NCI-H1436 (cell line): ENCODE results near the gene ARMC7.

Experiments used
- DNase-seq: peaks from one replicate; lab custom pipeline; 2025; lab: John Stamatoyannopoulos, UW

The ARMC7 gene

DNA sequence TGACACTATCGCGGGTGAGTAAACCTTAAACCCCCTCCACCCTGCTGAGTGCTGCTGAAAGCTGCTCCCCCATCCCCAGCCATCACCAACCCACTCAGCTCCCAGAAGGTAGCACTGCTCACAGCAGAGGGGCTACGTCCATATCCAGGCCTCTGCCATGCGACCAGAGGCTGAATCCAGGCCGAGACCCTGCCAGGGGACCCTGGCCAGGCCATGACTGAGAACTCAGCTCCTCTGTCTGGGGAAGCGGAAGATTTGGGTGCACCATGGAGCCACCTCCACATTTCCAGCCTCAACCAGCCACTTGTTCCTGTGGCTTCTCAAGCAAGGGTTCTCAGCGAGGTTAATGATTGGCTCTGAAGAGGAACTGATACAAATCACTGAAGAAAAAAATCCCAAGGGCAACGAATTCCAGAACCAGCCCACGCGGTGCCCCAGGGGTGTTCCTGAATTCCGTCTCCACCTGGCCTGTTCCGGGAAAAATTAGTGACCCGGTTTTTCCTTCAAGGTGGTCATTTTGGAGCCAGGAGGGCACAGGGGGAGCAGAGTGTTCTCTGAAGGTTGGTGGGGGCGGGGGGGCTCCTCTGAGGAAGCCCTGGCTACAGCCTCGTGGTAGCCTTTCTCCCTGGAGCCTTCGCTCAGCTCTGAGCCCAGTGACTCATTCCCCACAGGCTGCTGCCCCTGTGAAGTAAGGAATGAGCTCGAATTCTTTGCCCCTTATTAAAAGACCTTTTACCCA, 31.3 kb upstream of the ARMC7 start:
- DNase-seq = no peak

DNA sequence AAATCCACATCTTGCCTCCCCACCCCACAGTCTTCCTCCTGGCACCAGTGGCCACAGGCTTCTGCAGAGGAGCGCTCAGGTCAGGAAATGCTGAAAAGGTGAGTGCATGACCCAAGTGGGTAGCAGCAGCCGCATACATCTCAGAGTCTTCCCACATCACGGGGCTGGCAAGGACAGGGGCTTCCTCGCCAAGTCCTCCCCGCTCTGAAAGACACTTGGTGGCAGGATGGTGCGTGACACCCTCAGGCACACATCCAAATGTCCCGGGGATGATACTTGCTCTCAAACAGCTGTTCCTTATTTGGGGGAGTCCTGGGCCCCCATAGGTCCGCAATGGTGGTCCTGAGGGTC, 30.8 kb upstream of the ARMC7 start:
- no peak for DNase-seq

GRCh38 chr17:75081611-75082540, 27.9 kb upstream of the ARMC7 start:
- no peak for DNase-seq

DNA sequence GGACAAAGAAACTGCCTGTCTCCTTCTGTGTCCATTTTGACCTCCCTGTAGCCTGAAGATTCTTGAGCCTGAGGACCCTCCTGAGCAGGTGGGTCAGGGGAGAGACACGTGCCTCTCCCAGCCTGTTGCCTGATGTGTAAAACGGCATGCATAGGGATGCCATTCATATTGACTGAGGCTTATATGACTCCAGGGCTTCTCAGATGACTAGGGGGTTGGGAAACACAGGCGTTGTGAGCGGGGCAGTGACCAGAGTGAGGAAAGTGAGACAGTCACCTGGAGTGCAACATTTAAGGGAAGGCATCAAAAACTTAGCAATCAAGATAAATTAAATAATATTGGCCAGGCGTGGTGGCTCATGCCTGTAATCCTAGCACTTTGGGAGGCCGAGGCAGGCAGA, 27.1 kb upstream of the ARMC7 start:
- no peak for DNase-seq

- no peak for DNase-seq
Measured at GRCh38 chr17:75084039-75084660, 25.6 kb upstream of the ARMC7 start.

DNA sequence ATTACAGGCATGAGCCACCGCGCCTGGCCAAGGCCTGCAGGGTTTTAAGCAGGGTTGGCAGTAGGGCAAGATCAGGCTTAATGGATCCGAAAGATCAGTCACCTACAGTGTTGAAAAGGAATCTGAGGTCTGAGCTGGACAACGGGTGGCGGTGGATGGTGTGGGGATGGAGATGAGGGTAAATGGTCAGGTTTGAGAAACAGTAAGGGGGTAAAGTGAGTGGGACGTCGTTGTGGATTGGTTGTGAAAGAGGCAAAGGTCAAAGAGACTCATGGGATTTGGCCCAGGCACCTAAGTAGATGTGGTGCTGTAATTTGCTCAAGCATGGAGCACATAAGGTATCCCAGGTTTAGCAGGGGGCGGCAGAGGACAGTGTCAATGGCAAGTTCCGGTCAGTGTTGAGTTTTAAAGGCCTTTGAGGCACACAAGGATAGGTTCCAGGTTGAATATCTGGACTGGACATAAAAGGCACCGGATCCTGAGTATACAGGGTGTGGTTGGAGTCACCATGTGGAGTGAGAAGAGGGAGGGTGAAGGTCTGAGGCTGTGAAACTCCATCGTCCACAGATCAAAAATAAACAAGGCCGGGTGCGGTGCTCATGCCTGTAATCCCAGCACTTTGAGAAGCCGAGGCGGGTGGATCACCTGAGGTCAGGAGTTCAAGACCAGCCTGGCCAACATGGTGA, 23.1 kb upstream of the ARMC7 start:
- DNase-seq = no peak

GRCh38 chr17:75087182-75087557, 22.6 kb upstream of the ARMC7 start:
- no peak for DNase-seq

DNA sequence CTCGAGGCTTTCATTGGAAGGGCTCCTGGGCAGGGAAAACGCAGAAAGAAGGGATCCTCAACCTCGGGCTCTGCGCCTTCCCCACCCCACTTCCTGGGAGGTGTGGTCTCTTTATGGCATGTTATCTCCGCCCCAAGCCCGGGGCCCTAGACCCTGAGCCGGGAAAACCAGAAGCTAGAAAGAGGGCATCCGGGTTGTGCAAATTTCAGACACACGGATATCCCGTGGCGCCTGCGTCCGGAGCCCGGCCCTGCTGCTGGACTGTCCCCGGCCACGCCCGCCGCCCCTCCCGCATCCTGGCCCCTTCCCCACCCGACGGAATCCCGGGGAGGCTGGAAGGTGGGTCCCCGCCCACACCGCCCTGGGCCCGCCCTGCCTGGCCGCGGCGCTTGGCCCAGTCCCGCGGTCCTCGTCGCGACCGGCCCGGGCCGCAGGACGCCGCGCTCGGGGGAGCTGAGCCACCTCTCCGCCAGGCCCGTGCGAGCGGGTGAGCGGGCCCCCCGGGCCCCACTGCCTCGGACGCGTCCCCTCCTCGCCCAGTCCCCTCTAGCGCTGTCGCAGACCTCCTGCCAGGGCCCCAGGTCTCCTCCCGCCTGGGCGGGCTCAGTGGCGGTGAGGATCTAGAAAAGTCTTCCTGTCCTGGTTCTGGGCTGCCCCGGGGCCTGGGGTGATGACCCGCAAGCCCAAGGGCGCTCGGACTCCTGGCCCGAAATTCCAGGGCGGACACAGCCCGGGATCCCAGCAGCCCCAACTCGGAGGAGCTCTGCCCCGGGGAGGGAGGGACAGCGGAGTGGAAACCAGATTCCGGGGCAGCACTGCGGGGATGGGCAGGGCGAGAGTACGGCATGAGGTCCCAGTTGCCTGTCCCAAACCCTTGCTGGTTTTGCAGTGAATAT, 22.0 kb upstream of the ARMC7 start, which contains the start of gene SLC16A5:
SLC16A5 (plus strand) TSS at position 397 of the 896 bp plus-strand sequence. CDS start 5,683 bp downstream, outside the sequence.
- no peak for DNase-seq

DNA sequence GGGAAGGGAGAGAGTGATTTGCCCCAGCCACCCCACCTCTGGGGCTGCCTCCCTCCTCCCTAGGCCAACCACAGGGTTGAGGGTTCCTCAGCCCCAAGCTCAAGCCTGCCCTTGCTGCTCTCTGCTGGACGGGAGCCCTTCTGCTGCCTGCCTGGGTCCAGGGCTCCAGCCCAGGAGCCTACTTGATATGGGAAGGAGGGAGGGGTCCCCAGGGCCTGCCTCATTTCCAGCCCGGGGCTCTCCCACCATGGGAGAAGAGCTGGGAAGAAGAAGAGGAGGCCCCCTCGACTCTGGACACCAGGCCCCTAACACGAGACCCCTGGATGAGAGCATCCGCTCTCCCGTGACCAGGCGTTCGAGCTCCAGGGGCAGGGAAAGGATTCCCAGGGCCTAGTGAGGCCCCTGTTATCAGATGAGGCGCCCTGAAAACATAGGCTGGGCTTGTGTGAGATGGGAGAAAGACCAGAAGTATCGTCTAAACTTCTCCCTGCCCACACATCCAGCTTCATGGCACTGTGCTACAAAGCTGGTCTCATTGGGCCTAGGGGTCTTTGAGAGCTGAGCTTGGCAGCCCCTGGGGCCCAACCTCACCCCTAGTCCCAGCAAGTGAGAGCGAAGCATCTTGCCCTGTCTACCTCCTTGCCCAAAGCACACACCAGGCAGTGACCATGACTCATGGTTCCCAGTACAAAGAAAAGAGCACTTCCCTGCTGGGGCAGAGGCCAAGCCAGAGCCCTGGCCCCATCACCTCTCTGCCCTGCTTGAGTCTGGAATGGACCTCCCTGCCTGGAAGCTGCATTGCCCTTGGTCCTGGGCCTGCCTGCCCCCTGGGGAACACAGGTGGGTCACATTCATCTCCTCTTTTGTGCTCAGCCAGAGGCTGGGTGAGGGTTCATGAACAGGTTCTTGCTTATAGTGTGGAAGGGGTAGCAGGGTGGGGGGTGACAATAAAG, 21.0 kb upstream of the ARMC7 start:
- DNase-seq = no peak

DNA sequence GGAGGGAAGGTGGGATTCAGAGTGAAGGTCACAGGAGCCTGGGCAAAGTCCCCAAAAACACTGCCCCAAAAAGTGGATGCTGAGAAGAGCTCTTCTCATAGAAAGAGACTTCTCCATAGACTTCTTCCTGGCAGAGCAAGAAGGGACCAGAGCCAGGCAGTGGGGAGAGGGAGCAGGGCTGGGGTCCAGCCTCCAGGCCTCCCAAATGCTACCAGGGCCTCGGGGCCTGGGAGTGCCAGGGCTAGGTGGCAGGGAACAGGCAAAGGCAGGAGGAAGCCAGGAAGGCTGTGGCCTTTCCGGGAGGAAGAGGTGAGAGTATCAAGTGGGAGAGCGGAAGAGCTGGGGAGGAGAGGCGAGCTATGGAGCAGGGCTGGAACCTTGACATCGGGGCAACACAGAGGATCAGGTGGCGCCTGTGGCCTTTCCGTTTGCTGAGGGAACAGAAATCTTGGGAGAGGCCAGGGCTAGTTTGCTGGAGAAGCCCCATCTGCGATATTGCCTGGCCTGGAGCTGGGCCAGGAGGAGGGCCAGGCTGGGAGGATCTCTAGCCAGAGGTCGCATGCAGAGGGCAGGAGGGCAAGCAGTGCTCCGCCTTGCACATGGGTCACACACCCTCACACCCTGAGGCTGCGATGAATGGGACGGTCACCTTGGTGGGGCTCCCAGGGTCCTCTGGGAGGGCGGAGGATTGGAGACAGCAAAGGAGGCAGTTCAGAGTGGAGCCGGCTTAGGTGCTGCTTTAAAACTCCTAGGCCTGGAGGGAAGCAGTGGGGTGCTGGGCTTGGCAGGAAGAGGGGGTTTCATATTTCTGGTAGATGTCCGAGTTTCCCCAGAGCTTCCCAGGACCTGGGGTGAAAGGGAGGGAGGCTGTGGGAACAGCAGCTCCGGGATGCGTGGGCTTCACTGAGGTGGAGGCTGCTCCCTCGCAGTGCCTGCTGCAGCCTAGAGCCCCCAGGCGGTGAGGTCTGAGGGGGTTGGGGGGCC, 18.6 kb upstream of the ARMC7 start:
- no peak for DNase-seq

GRCh38 chr17:75091855-75092327, 17.9 kb upstream of the ARMC7 start:
- DNase-seq = no peak

DNA sequence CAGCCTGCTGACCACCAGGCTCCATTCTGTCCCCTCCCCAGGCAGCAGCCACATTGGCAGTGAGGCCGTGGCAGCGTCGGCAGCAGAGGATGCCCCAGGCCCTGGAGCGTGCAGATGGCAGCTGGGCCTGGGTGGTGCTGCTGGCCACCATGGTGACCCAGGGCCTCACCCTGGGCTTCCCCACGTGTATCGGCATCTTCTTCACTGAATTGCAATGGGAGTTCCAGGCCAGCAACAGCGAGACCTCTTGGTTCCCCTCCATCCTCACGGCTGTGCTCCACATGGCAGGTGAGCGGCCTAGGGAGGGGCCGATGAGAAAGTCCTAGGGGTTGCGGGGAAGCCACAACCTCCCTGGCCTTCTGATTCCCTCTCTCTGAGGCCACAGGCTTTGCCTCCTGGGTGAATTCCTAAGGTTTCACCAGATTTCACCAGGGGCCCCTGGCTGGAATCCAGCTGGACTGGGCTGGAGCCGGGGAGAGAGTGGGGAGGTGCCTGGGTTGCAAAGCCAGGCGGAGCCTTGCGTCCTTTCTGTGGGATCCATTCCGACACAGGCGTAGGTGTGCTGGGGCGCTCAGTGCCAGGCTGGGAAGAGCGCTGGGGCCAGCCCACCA, 16.1 kb upstream of the ARMC7 start:
- no peak for DNase-seq

DNA sequence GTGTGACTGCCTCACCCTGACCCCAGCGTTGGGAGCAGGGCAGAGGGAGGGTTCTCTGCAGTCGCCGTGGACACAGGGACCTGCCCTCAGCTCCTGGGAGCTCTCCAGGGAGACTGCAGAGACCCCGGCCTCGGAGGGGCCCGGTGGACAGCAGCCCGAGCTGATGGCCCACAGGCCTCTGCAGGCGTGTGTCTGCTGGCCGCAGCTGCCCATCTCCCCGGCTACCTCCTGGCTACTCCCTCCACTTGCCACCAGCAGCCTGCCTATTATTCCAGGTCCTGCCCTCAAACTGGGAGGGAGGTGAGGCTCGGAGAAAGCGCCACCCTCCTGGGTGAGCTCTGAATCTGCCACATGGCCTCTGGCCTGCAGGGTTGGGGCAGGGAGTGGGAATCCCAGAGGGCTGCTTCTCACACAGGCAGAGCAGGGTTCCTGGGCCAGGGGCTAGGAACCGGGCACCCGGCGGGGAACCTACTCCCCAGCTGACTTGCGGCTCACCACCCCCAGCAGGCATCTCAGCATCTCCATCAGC, 14.8 kb upstream of the ARMC7 start:
- DNase-seq = no peak

- no peak for DNase-seq
Measured at GRCh38 chr17:75096082-75096625, 13.6 kb upstream of the ARMC7 start.

DNA sequence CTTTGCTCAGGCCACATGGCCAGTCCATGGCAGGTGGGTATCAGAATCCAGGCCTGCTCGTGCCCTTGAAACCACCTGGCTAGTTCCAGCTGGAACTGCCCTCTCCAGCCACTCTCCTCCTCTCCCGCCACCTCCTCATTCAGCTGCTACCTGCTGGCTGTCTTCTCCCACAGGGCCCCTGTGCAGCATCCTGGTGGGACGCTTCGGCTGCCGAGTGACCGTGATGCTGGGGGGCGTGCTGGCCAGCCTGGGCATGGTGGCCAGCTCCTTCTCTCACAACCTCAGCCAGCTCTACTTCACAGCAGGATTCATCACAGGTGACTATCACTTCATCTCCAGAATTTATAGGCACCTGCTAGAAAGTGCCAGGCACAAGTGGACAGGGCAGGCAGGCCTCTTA, 11.9 kb upstream of the ARMC7 start:
- no peak for DNase-seq

GRCh38 chr17:75098861-75099260, 10.9 kb upstream of the ARMC7 start:
- DNase-seq = no peak

DNA sequence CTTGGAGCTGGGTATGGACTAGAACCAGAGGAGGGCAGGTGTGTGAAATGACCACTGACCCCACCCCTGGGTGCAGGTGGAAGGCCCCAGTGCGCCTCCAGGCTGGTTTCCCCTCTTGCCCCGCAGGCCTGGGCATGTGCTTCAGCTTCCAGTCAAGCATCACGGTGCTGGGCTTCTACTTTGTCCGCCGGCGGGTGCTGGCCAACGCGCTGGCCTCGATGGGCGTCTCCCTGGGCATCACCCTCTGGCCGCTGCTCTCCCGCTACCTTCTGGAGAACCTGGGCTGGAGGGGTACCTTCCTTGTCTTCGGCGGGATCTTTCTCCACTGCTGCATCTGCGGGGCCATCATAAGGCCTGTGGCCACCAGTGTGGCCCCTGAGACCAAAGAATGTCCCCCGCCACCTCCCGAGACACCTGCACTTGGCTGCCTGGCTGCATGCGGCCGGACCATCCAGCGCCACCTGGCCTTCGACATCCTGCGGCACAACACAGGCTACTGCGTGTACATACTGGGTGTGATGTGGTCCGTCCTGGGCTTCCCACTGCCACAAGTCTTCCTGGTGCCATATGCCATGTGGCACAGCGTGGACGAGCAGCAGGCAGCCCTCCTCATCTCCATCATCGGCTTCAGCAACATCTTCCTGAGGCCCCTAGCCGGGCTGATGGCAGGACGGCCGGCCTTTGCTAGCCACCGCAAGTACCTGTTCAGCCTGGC, 9.7 kb upstream of the ARMC7 start:
- DNase-seq = no peak
